NB4 (cell line): Measurements from ENCODE around the gene EDIL3.

ENCODE experiments used
- DNase-seq: peaks from one replicate; pipeline ENCODE4 v3.0.0; 2010; ENCODE audit warnings: low read depth
- H3K4me3 ChIP-seq: one replicate; pipeline ENCODE4 v1.5.1; 2011; ENCODE audit warnings: mild to moderate bottlenecking, low read depth, low read length, moderate library complexity
- MYC ChIP-seq: IDR thresholded peaks from 2 replicates; pipeline ENCODE4 v1.6.1; 2011; ENCODE audit warnings: low read depth, low read length
- POLR2A ChIP-seq: IDR thresholded peaks from 2 replicates; pipeline ENCODE4 v1.6.1; 2011; ENCODE audit warnings: mild to moderate bottlenecking; ENCODE audit not compliant: insufficient read length; ENCODE audit errors: extremely low read depth
- TF ChIP-seq, protein P1 (sequence below): IDR thresholded peaks from 2 replicates; pipeline ENCODE4 v1.6.1; 2011; ENCODE audit warnings: low read depth, low read length
- TF ChIP-seq, protein P2 (sequence below): IDR thresholded peaks from one replicate; pipeline ENCODE4 v1.5.1; 2012; ENCODE audit warnings: low read depth, low read length

The EDIL3 gene

DNA sequence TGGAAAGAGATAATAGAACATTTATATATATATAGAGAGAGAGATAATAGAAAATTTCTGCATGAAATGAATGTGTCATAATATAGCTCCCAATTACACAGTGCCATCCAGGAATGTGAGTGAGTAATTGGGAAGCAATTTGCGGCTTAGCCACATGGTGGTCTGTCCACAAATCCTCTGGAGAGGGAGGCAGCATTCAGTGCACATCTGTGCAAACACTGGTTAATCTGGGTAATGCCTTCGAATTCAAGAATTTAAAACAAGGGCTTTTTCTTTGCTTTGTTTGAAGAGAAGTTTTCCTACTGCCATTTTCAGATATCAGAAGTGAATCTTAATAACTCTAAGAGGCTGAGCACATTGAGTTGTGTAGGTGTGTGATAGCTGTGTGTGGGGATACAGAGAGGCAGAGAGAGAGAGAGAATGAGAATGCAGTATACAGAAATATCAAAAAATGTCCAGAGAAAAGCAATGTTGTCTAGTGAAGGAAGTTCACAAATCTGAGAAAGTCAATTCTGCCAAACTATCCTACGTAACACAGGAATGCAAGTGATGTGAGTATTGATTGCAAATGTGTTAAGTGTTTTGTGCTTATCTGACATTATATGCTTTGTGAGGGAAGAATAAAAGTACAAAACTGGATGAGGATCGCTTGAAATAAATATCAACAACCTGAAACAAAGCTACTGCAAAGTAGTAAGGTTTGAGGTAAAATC is 134.6 kb downstream of the EDIL3 start:
- TF ChIP-seq, protein P1, sequence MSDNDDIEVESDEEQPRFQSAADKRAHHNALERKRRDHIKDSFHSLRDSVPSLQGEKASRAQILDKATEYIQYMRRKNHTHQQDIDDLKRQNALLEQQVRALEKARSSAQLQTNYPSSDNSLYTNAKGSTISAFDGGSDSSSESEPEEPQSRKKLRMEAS = no peak
- TF ChIP-seq, protein P2, sequence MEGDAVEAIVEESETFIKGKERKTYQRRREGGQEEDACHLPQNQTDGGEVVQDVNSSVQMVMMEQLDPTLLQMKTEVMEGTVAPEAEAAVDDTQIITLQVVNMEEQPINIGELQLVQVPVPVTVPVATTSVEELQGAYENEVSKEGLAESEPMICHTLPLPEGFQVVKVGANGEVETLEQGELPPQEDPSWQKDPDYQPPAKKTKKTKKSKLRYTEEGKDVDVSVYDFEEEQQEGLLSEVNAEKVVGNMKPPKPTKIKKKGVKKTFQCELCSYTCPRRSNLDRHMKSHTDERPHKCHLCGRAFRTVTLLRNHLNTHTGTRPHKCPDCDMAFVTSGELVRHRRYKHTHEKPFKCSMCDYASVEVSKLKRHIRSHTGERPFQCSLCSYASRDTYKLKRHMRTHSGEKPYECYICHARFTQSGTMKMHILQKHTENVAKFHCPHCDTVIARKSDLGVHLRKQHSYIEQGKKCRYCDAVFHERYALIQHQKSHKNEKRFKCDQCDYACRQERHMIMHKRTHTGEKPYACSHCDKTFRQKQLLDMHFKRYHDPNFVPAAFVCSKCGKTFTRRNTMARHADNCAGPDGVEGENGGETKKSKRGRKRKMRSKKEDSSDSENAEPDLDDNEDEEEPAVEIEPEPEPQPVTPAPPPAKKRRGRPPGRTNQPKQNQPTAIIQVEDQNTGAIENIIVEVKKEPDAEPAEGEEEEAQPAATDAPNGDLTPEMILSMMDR = no peak
- TF ChIP-seq MYC = no peak
- TF ChIP-seq POLR2A = no peak
- no peak for DNase-seq

DNA sequence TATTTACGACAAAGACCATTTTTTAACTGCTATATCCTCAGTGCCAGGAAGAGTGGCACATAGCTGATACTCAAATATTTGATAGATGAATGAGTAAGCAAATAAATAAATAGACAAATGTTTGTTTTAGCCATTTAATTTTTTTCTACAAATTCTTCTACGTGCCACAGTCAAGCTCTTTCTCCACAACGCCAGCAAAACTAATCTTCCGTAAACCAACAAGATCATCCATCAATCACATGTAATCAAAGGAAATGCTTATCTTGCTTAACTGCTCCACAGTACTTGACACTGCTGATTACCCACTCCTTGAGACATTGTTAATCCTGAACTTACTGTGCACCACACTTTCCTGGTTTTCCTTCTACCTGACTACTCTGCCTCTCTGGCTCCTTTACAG is 136.7 kb downstream of the EDIL3 start:
- no peak for TF ChIP-seq POLR2A
- TF ChIP-seq, protein P2 = no peak
- TF ChIP-seq MYC = no peak

More for the DNA sequence above, 134.6 kb downstream of the EDIL3 start:
- H3K4me3 ChIP-seq = no peak overlapping the region

GRCh38 chr5:84242286-84242685 is 142.4 kb downstream of the EDIL3 start:
- H3K4me3 ChIP-seq = no peak overlapping the region
- TF ChIP-seq POLR2A (no peak), MYC (no peak)
- TF ChIP-seq, protein P1 = no peak
- TF ChIP-seq, protein P2 = no peak
- no peak for DNase-seq

More for the DNA sequence above, 136.7 kb downstream of the EDIL3 start:
- no peak for DNase-seq
- no peak overlapping the region for H3K4me3 ChIP-seq

- TF ChIP-seq MYC = no peak
- TF ChIP-seq, protein P1 = no peak
- TF ChIP-seq POLR2A = no peak
- TF ChIP-seq, protein P2 = no peak
- no peak overlapping the region for H3K4me3 ChIP-seq
- DNase-seq = no peak
Observed at GRCh38 chr5:84239494-84239893, 145.2 kb downstream of the EDIL3 start.

- TF ChIP-seq, protein P1 = no peak
- TF ChIP-seq POLR2A (no peak), MYC (no peak)
- TF ChIP-seq, protein P2 = no peak
- H3K4me3 ChIP-seq = no peak overlapping the region
- DNase-seq = no peak
Observed at GRCh38 chr5:84237126-84237525, 147.6 kb downstream of the EDIL3 start.
